ENCODE data around the gene DNAJC12. TPM values are rescaled to one million over a fixed set of nuclear protein-coding genes. Genes with fewer than 3 reads are reported as not detected.
A peak's percentile ranks its signal among the peaks of the same experiment; 100 is the strongest.

The DNAJC12 gene
- total and polyA plus RNA-seq, 2 of the 8 experiments (the other 6 are each of a cell fraction or from before 2014, with no cell fraction given): 0.86 to 4.2 TPM

GRCh38 chr10:67764012-67764822 is 73.8 kb downstream of the DNAJC12 start:
- Histone ChIP-seq H3K79me2 (ENCODE audit: control insufficient read depth in 1 of 2, insufficient read depth in 2 of 2, low read length in 2 of 2) (no peaks in the 10 kb centered on the region), H4K5ac (ENCODE audit: insufficient read length, low read depth, low read length) (peak overlapping the region; percentile 46), H2BK12ac (ENCODE audit: low read depth, low read length) (no peak overlapping the region), H2AFZ (ENCODE audit: low read length) (peak overlapping the region; percentile 96), H3K27ac (ENCODE audit: low read depth, low read length) (peak overlapping the region; percentile 67), H3K18ac (ENCODE audit: extremely low read depth, low read length) (peak overlapping the region; percentile 75), H3K4me2 (ENCODE audit: insufficient read depth in 1 of 2, low read depth in 2 of 2, low read length in 2 of 2) (peak overlapping the region; percentile 83 to 87), H2BK20ac (ENCODE audit: low read length) (no peak overlapping the region), H3K36me3 (ENCODE audit: control insufficient read depth in 2 of 4, insufficient read depth in 4 of 4, low read length in 3 of 4) (no peaks in the 10 kb centered on the region), H3K9ac (replicated peaks in 1 of 4; ENCODE audit: extremely low read depth in 1 of 4, low read depth in 3 of 4, low read length in 3 of 4) (peak overlapping the region in 3 of 4 experiments; percentile 63 to 84 (median 80); a peak in 6 of 7 replicates), H2BK5ac (ENCODE audit: low read depth, low read length) (peak overlapping the region; percentile 76; the same call in 1 of the 2 replicates), H3K23me2 (ENCODE audit: low read depth, low read length) (peaks cover 3% of the 10 kb centered on the region), H3K4me3 (ENCODE audit: extremely low read depth in 1 of 4, insufficient read depth in 2 of 4, low read depth in 3 of 4, low read length in 4 of 4) (peak overlapping the region; percentile 70 to 96 (median 96)), H4K20me1 (replicated peaks in 1 of 2; ENCODE audit: control insufficient read depth in 1 of 2, insufficient read depth in 2 of 2, low read length in 2 of 2) (no peaks in the 10 kb centered on the region), H3K4me1 (replicated peaks in 1 of 4; ENCODE audit: control insufficient read depth in 3 of 4, insufficient read depth in 4 of 4, low read length in 3 of 4) (peaks cover 0 to 2% (median 2%) of the 10 kb centered on the region in 4 experiments; a peak in 1 of 7 replicates), H3K9me3 (ENCODE audit: insufficient read depth in 2 of 2, low read depth in 1 of 2, low read length in 1 of 2) (no peaks in the 10 kb centered on the region), H2BK120ac (replicated peaks; ENCODE audit: low read depth, low read length) (peak overlapping the region; percentile 71), H2BK15ac (ENCODE audit: low read length) (no peak overlapping the region), H3K79me1 (ENCODE audit: low read depth, low read length) (no peaks in the 10 kb centered on the region), H3K56ac (replicated peaks; ENCODE audit: insufficient read length, low read depth, low read length) (peak overlapping the region; percentile 74), H3K4ac (replicated peaks; ENCODE audit: insufficient read length, low read depth, low read length) (peak overlapping the region; percentile 70), H3K23ac (ENCODE audit: insufficient read length) (no peak overlapping the region), H4K8ac (ENCODE audit: extremely low read depth, insufficient read depth, low read length) (peak overlapping the region; percentile 88; the same call in 1 of the 2 replicates), H3K14ac (ENCODE audit: insufficient read length) (no peak overlapping the region), H2AK5ac (ENCODE audit: low read depth, low read length) (no peak overlapping the region), H4K91ac (replicated peaks; ENCODE audit: insufficient read length, low read length) (no peak overlapping the region), H3K27me3 (replicated peaks in 1 of 4; ENCODE audit: control insufficient read depth in 3 of 4, extremely low read depth in 1 of 4, insufficient read depth in 3 of 4, low read length in 3 of 4) (no peaks in the 10 kb centered on the region; a peak in 1 of 7 replicates)
- ChIA-PET CTCF (ENCODE audit: partially characterized antibody) (interaction anchor here (0.8 to 1.8 kb wide), 4 partner anchors 16 to 67 kb away, joined by 3 to 8 read pairs (median 6); no protein-coding TSS in a partner anchor), POLR2A (ENCODE audit: partially characterized antibody) (no interaction called here)
- peak; percentile 28 for FAIRE-seq
- WGBS, 2 experiments (ENCODE audit: extremely low coverage in 1 of 2, insufficient coverage in 1 of 2, insufficient read length in 1 of 2, insufficient replicate concordance in 2 of 2, low coverage in 1 of 2, low lambda C conversion rate in 2 of 2, missing lambda C conversion rate in 1 of 2): 2% methylated on average over 53 of the region's 56 CpGs; no CpG with 5 or more reads in 1 of the 2 experiments
- DNase-seq (ENCODE audit: low read depth in 1 of 2, low spot score in 2 of 2): peak; percentile 87 to 99
- TF ChIP-seq NANOG (IDR thresholded peaks at IDR 0.05; ENCODE audit: insufficient read depth, low read depth, low read length, poor library complexity, severe bottlenecking): no peak
- TF ChIP-seq MAFK (IDR thresholded peaks at IDR 0.05; ENCODE audit: low read depth, low read length): peak; percentile 89; the same call in 1 of the 2 replicates
- peak; percentile 40 for TF ChIP-seq TAF7 (optimal IDR thresholded peaks at IDR 0.05; ENCODE audit: borderline replicate concordance, low read depth, low read length)
- TF ChIP-seq ATF2 (IDR thresholded peaks at IDR 0.05; ENCODE audit: low read length): no peak; the same call in 1 of the 2 replicates
- TF ChIP-seq GABPA (IDR thresholded peaks at IDR 0.05; ENCODE audit: borderline replicate concordance, insufficient read depth, low read length): no peak
- TF ChIP-seq SP1 (IDR thresholded peaks at IDR 0.05; ENCODE audit: low read depth, low read length): no peak
- TF ChIP-seq TEAD4 (IDR thresholded peaks at IDR 0.05; ENCODE audit: low read depth, low read length): peak; percentile 88
- no peak for TF ChIP-seq GTF2F1 (IDR thresholded peaks at IDR 0.05; ENCODE audit: borderline replicate concordance, low read depth, low read length)
- no peak for TF ChIP-seq CHD2 (IDR thresholded peaks at IDR 0.05; ENCODE audit: low read length)
- TF ChIP-seq KDM5A (IDR thresholded peaks at IDR 0.05; ENCODE audit: low read length): no peak
